ENCODE data around the gene C11orf52.

Gene C11orf52

GRCh38 chr11:111939836-111940604, 21.3 kb downstream of the C11orf52 start:
- DNase-seq = no peak

- peak; percentile 69 for DNase-seq
Observed at GRCh38 chr11:111941963-111942362, 23.2 kb downstream of the C11orf52 start.

- DNase-seq = no peak
Observed at GRCh38 chr11:111942829-111943228, 24.1 kb downstream of the C11orf52 start.

GRCh38 chr11:111944139-111944538, 25.4 kb downstream of the C11orf52 start:
- DNase-seq = no peak

GRCh38 chr11:111944651-111945051, 25.9 kb downstream of the C11orf52 start:
- no peak for DNase-seq

- no peak for DNase-seq
Observed at GRCh38 chr11:111945198-111945597, 26.5 kb downstream of the C11orf52 start.

- no peak for DNase-seq
Observed at GRCh38 chr11:111946499-111946898, 27.8 kb downstream of the C11orf52 start.

- DNase-seq = no peak
Observed at GRCh38 chr11:111947143-111947542, 28.4 kb downstream of the C11orf52 start.

- no peak for DNase-seq
Observed at GRCh38 chr11:111949519-111950426, 31.1 kb downstream of the C11orf52 start.

GRCh38 chr11:111951565-111951964, 32.9 kb downstream of the C11orf52 start:
- DNase-seq = no peak

- no peak for DNase-seq
Observed at GRCh38 chr11:111954154-111954553, 35.4 kb downstream of the C11orf52 start.

- peak; percentile 87 for DNase-seq
Observed at GRCh38 chr11:111957663-111958444, 39.1 kb downstream of the C11orf52 start.

GRCh38 chr11:111960916-111961315, 42.2 kb downstream of the C11orf52 start:
- DNase-seq = no peak

- DNase-seq = no peak
Observed at GRCh38 chr11:111961389-111962300, 42.9 kb downstream of the C11orf52 start.

- DNase-seq = no peak
Observed at GRCh38 chr11:111963931-111964340, 45.2 kb downstream of the C11orf52 start.

- no peak for DNase-seq
Observed at GRCh38 chr11:111966678-111967077, 48.0 kb downstream of the C11orf52 start.

GRCh38 chr11:111967649-111968048, 48.9 kb downstream of the C11orf52 start:
- no peak for DNase-seq

- DNase-seq = no peak
Observed at GRCh38 chr11:111969344-111969743, 50.6 kb downstream of the C11orf52 start.

- no peak for DNase-seq
Observed at GRCh38 chr11:111974446-111974845, 55.7 kb downstream of the C11orf52 start.

- no peak for DNase-seq
Observed at GRCh38 chr11:111975076-111975806, 56.5 kb downstream of the C11orf52 start.

GRCh38 chr11:111976119-111976766, 57.5 kb downstream of the C11orf52 start:
- no peak for DNase-seq
